Measurements from ENCODE around the gene TEKT3.

TEKT3 gene

DNA sequence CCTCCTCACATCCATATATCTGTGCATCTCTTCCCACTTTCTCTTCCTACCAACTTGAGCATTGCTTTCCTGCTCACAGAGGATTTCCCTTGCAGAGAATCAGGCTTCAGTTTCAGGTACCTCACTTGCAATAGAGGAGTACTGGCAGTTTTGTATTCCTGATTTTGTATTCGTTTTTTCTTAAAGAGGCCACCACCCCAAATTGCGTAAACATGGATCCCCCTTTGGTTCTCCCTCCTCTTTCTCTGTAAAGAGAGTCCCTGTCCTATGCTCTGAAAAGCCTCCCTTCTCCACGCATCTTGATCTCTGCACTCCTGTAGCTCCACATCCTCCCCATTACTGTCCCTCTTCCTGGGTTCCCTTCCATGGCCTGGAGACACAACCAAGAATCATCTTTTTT lies 32.2 kb downstream of the TEKT3 start:
- TF ChIP-seq, protein P1, sequence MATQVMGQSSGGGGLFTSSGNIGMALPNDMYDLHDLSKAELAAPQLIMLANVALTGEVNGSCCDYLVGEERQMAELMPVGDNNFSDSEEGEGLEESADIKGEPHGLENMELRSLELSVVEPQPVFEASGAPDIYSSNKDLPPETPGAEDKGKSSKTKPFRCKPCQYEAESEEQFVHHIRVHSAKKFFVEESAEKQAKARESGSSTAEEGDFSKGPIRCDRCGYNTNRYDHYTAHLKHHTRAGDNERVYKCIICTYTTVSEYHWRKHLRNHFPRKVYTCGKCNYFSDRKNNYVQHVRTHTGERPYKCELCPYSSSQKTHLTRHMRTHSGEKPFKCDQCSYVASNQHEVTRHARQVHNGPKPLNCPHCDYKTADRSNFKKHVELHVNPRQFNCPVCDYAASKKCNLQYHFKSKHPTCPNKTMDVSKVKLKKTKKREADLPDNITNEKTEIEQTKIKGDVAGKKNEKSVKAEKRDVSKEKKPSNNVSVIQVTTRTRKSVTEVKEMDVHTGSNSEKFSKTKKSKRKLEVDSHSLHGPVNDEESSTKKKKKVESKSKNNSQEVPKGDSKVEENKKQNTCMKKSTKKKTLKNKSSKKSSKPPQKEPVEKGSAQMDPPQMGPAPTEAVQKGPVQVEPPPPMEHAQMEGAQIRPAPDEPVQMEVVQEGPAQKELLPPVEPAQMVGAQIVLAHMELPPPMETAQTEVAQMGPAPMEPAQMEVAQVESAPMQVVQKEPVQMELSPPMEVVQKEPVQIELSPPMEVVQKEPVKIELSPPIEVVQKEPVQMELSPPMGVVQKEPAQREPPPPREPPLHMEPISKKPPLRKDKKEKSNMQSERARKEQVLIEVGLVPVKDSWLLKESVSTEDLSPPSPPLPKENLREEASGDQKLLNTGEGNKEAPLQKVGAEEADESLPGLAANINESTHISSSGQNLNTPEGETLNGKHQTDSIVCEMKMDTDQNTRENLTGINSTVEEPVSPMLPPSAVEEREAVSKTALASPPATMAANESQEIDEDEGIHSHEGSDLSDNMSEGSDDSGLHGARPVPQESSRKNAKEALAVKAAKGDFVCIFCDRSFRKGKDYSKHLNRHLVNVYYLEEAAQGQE (IDR thresholded peaks at IDR 0.05; ENCODE audit: low read depth): no peak
- TF ChIP-seq TCF12 (IDR thresholded peaks at IDR 0.05; ENCODE audit: low read depth) (no peak), TAF1 (IDR thresholded peaks at IDR 0.05; ENCODE audit: low read depth) (no peak)
- TF ChIP-seq, protein P2, sequence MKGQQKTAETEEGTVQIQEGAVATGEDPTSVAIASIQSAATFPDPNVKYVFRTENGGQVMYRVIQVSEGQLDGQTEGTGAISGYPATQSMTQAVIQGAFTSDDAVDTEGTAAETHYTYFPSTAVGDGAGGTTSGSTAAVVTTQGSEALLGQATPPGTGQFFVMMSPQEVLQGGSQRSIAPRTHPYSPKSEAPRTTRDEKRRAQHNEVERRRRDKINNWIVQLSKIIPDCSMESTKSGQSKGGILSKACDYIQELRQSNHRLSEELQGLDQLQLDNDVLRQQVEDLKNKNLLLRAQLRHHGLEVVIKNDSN (IDR thresholded peaks at IDR 0.05): no peak

DNA sequence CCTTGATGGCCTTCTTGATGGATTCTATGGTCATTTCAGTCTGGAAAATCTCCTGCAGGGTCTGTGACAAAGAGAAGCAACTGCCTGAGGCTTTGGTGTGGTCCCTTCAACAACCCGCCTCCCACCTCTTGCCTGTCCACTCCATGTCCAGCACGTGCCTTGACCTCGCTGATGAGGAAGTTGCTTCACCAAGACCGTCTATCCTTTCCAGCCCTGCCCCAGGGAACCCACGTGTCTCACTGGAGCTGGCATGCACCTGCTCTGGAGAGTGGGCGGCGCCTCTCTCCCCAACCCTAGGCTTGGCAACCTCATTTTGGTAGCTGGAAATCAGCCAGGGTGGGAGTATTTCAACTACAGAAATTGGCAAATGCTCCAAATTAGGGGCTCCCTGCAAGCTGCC lies 32.6 kb downstream of the TEKT3 start:
- TF ChIP-seq EGR1 (IDR thresholded peaks at IDR 0.05) (no peak), EP300 (IDR thresholded peaks at IDR 0.05; ENCODE audit: borderline replicate concordance) (no peak), YY1 (IDR thresholded peaks at IDR 0.05; ENCODE audit: low read depth) (no peak), TCF12 (IDR thresholded peaks at IDR 0.05; ENCODE audit: low read depth) (no peak), RAD21 (IDR thresholded peaks at IDR 0.05; ENCODE audit: low read depth) (no peak)
- TF ChIP-seq, protein P2 (IDR thresholded peaks at IDR 0.05): no peak
- TF ChIP-seq, protein P3, sequence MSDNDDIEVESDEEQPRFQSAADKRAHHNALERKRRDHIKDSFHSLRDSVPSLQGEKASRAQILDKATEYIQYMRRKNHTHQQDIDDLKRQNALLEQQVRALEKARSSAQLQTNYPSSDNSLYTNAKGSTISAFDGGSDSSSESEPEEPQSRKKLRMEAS (IDR thresholded peaks at IDR 0.05): no peak

DNA sequence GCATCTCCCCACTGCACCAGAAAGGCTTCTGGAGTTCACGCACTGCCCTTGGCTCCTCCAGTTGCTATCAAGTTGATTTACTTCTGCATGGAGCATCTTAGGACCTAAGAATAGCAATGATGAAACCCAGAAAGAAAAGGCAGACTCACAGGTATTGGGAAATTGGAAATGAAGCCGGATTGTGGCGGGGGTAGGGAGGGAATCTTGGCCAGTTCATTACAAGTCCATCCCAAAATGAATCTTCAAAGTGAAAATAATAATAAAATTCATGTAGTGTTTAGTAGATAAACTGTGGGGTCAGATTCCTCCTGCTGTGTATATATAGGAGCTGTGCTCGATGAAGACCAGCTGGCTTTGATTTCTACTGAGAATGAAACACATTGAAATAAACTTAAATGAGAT lies 33.7 kb downstream of the TEKT3 start:
- TF ChIP-seq EGR1 (IDR thresholded peaks at IDR 0.05) (no peak), TEAD4 (IDR thresholded peaks at IDR 0.05) (no peak), TCF12 (IDR thresholded peaks at IDR 0.05; ENCODE audit: low read depth) (no peak), CREB1 (IDR thresholded peaks at IDR 0.05; ENCODE audit: low read depth) (no peak), TAF1 (IDR thresholded peaks at IDR 0.05; ENCODE audit: low read depth) (no peak), FOXM1 (IDR thresholded peaks at IDR 0.05; ENCODE audit: borderline replicate concordance, low read depth) (no peak), ZBTB7A (IDR thresholded peaks at IDR 0.05; ENCODE audit: low read depth) (no peak), CEBPB (IDR thresholded peaks at IDR 0.05) (no peak), RAD21 (IDR thresholded peaks at IDR 0.05; ENCODE audit: low read depth) (no peak), NFIC (IDR thresholded peaks at IDR 0.05) (no peak), YY1 (IDR thresholded peaks at IDR 0.05; ENCODE audit: low read depth) (no peak), EP300 (IDR thresholded peaks at IDR 0.05; ENCODE audit: borderline replicate concordance) (no peak)
- TF ChIP-seq, protein P3 (IDR thresholded peaks at IDR 0.05): no peak
- TF ChIP-seq, protein P1 (IDR thresholded peaks at IDR 0.05; ENCODE audit: low read depth): no peak
- TF ChIP-seq, protein P2 (IDR thresholded peaks at IDR 0.05): no peak

DNA sequence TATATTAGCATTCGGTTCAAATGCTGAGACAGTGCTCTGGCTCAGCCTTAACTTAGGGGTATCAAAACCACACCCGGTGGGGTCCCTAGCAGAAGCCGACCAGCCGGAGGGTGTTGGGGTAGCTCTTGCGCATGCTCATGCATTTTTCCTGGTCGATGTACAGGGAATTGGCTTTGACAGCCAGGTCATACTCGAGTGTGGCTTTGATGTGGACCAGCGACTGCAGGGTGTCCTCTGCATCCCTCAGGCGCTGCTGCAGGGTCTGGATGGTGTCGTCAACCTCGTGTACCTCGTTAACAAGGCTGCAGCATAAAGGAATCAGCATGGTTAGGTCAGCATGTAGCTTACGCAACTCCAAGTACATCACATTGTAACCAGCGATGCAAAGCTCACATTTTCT lies 37.5 kb downstream of the TEKT3 start:
- TF ChIP-seq FOXM1 (IDR thresholded peaks at IDR 0.05; ENCODE audit: borderline replicate concordance, low read depth) (no peak), EGR1 (IDR thresholded peaks at IDR 0.05) (no peak)

DNA sequence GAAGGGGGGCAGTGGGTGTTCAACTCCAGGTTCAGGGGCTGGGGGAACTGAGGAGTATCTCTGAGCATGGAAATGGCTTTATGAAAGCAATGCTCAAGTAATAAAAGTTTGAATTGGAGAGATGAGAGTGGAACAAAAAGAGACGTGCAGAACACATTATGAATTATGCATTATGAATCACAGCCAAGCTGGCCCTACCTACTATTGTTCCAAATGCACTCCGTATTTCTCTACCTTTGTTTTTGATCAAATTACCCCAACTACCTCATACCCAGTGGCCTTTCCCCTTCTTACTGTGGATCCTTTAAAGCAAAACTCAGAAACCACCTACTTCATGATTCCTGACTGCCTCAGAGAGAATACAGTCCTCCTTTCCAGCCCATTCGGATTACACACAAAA lies 38.1 kb downstream of the TEKT3 start:
- TF ChIP-seq RAD21 (IDR thresholded peaks at IDR 0.05; ENCODE audit: low read depth): no peak
- TF ChIP-seq NFIC (IDR thresholded peaks at IDR 0.05): no peak
- no peak for TF ChIP-seq TEAD4 (IDR thresholded peaks at IDR 0.05)
- TF ChIP-seq EGR1 (IDR thresholded peaks at IDR 0.05): no peak
- TF ChIP-seq ZBTB7A (IDR thresholded peaks at IDR 0.05; ENCODE audit: low read depth): no peak
- TF ChIP-seq FOXM1 (IDR thresholded peaks at IDR 0.05; ENCODE audit: borderline replicate concordance, low read depth): no peak
- TF ChIP-seq, protein P3 (IDR thresholded peaks at IDR 0.05): no peak
- TF ChIP-seq, protein P2 (IDR thresholded peaks at IDR 0.05): no peak

DNA sequence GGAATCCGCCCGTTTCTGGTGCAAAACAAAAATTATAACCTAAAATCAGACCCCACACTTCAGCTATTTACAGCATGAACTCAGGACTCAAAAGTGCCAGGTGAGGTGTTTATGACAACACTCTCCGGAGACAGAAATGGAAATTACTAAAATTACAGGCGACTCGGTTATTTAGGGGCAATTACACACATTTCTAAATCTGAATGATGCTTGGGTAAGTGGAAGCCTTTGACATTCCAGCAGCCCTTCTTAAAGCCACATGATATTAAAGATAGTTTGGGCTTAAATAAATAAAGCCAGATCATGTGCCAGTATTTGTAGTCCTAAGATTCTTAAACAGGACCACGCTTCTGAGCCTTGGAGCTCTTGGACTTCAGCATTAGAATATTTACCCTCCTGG lies 39.6 kb downstream of the TEKT3 start:
- TF ChIP-seq RAD21 (IDR thresholded peaks at IDR 0.05; ENCODE audit: low read depth): no peak
- no peak for TF ChIP-seq TEAD4 (IDR thresholded peaks at IDR 0.05)
- TF ChIP-seq YY1 (IDR thresholded peaks at IDR 0.05; ENCODE audit: low read depth): no peak
- TF ChIP-seq TCF12 (IDR thresholded peaks at IDR 0.05; ENCODE audit: low read depth): no peak

All from Ishikawa (cell line).